SK-N-MC (cell line): Measurements from ENCODE around the gene ZFAND3.

Experiments
- EZH2 ChIP-seq: fragments of 200-600 bp; sonication (generic); IDR thresholded peaks from one replicate; pipeline ENCODE4 v1.6.1; 2017; ENCODE audit warnings: antibody characterized with exemption
- FOXP2 ChIP-seq: optimal IDR thresholded peaks from 2 replicates; pipeline ENCODE3; 2011; ENCODE audit warnings: mild to moderate bottlenecking, moderate library complexity; ENCODE audit not compliant: insufficient read depth; ENCODE audit errors: extremely low read length, control extremely low read depth
- POLR2AphosphoS5 ChIP-seq: IDR thresholded peaks from 2 replicates; pipeline ENCODE4 v1.6.1; 2012; ENCODE audit warnings: mild to moderate bottlenecking, low read depth, low read length, borderline replicate concordance

- TF ChIP-seq POLR2AphosphoS5: no peak
- no peak for TF ChIP-seq EZH2
- no peak for TF ChIP-seq FOXP2
Observed at GRCh38 chr6:38174806-38175495, 355.4 kb downstream of the ZFAND3 start.
